ENCODE data around the gene OR2T4.

The OR2T4 gene, protein sequence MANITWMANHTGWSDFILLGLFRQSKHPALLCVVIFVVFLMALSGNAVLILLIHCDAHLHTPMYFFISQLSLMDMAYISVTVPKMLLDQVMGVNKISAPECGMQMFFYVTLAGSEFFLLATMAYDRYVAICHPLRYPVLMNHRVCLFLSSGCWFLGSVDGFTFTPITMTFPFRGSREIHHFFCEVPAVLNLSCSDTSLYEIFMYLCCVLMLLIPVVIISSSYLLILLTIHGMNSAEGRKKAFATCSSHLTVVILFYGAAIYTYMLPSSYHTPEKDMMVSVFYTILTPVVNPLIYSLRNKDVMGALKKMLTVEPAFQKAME

DNA sequence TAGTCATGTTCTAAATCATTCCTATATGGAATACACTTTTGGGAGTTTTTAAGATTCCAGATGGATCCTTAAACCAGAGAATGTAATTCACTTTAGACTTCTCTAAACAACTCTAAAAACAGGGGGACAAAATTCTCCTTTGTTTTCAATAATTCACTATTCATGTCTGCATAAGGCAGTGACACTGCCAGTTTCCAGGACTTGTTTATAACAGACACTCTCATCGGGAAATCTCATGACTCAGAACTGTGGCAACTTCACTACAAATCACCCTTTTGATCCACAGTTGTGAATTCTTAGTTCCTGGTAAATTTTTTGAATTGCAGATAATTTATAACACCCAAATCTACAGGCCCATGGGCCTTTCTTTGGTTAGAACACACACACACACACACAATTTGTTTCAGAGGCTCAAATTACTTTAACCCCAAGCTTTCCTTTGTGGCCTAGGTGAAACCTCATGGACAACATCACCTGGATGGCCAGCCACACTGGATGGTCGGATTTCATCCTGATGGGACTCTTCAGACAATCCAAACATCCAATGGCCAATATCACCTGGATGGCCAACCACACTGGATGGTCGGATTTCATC, at the start of gene OR2T4:
Gene OR2T4, plus strand, starts transcription at position 545 of the 595 bp plus-strand sequence. Its CDS starts 0 bp downstream, at position 545.
- peak; percentile 32 for DNase-seq (ENCODE audit: low spot score)

DNA sequence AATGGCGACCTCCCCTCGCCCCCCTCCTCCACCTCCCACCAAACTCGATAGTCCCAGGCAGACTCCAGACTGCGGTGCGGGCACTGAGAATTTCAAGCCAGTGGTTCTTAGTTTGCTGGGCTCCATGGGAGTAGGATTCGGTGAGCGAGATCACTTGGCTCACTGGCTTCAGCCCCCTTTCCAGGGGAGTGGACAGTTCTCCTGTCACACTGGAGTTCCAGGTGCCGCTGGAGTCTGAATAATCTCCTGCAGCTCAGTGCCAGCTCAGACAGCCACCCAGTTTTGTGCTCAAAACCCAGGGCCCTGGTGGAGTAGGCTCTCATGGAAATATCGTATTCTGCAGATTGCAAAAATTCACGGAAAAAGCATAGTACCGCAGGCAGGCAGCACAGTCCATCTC, 44.7 kb upstream of the OR2T4 start:
- no peak for DNase-seq (ENCODE audit: low spot score)

DNA sequence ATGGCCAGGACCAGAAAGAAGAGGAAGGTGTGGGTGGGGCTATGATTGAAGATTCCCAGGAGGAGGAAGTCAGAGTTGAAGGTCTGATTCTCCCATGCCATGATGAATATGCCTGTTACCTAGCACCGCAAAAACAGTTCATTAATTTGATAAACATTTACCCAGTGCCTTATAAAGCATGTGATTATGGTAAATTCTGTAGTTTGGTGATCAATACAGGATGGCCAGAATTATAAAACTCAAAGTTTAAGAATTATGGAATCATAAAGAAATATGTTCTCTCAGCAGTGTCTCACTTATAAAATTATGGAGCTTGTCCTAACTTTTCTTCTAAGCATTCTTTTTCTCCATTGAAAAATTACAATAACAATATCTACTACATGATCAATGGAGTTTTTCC, 37.0 kb upstream of the OR2T4 start, which contains the start of gene OR2M7:
Gene OR2M7, minus strand, starts transcription at position 101 of the 400 bp plus-strand sequence. Its CDS starts 0 bp downstream, at position 101.
- DNase-seq (ENCODE audit: low spot score), result no peak

DNA sequence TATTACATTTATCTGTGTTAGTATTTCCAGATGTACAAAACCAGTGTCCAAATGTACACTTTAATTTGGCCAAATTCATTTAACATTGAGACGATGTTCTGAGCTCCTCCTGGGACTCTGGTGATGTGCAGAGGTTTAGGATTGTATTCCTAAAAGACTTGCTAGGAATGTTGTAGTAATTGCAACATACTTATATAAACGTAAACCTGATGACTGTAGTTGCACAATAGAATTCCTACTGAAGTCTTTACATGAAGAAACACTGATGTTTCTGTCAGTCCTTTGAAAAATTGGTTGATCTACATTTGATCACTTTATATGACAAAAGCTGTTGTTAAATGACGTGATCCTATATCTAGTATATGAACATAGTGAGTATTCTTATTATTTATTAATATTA, 18.0 kb upstream of the OR2T4 start:
- no peak for DNase-seq (ENCODE audit: low spot score)

DNA sequence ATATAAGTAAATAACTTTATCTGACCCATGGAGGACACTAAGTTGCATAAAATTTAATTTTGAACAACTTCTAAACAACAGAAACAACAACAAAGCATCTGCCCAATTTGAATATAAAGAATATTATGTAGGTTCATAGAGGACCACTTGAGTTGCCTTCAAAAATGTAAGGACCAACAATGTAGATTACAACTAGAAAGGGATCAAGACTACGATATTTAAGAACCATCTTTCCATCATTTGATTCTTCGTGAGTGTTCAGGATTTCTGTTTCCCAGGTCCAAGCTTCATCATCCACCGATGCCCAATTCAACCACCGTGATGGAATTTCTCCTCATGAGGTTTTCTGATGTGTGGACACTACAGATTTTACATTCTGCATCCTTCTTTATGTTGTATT, 13.0 kb upstream of the OR2T4 start, which contains the start of gene OR14C36:
Gene OR14C36, plus strand, starts transcription at position 301 of the 400 bp plus-strand sequence. Its CDS starts 0 bp downstream, at position 301.
- DNase-seq (ENCODE audit: low spot score), result no peak

DNA sequence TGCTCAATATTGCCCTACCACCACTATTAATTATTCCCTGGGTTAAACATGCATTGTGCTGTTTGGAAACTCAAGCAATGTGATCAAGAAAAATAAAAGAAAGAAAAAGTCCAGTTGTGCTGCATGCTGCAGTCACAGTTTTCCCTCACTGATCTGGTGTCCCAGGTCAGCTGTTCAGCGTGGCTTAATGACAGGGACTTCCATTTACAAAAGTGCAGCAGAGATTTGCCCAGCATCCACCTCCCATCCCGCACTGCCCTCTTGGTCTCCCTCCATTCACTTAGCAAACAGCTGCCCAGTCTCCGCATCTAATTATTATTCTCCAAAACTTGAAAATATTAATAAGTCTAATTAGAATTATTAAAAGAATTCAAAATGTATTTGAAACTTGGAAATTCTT, 2.0 kb upstream of the OR2T4 start:
- DNase-seq (ENCODE audit: low spot score), result no peak

DNA sequence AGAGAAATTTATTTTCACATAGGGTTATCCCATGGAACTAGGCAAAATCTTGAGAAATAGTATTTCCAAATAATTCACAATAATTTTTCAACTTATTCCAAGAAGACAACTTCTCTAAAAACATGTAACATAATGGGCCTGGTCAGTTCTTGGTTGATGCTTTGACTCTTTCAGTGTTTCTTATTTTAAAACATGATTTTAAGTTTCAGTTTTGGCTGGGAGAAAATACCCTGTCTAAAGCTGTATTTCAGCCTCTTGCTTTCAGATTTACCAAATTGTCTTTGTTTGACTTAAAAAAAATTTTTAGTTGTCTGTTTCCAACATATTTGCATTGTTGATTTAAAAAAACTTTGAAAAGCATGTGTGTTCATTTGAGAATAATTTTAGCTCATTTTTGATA, 5.1 kb downstream of the OR2T4 start:
- DNase-seq (ENCODE audit: low spot score), result no peak

DNA sequence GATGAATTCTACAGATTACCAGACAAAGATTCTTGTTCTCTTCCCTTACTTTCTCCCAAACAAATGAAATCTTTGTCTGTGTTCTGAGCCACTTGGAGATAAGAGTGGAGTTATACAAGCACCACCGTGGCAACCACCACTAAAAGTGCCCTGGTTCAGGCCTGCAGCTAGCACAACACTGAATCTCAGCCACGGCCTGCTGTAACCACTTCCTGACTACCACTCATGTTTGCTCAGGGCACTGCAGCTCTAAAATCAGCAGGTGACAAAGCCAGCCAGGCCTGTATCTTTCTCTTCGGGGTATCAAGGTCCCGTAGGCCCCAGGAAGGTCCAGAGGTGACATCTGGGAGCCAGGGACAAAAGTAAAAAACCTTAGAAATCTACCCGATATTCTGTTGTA, 10.9 kb downstream of the OR2T4 start:
- no peak for DNase-seq (ENCODE audit: low spot score)

DNA sequence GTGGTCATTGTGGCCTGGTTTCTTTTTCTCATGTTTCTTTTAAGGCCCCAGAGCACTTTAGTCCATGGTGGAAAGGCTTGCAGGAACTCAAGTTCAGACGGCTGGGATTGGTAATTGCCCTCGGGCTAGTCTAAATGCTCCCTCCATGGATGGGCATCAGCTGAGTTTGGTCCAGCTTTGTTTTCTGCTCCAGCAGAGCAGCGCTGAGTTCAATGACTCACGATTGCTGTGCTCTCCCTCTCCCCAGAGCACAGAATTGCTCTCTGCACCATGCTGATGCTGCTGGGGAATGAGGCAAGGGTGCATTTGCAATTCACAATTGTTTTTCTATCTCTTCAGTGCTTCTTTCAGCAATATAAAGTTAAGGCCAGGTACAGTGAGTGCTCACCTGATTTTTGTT, 12.3 kb downstream of the OR2T4 start:
- no peak for DNase-seq (ENCODE audit: low spot score)

DNA sequence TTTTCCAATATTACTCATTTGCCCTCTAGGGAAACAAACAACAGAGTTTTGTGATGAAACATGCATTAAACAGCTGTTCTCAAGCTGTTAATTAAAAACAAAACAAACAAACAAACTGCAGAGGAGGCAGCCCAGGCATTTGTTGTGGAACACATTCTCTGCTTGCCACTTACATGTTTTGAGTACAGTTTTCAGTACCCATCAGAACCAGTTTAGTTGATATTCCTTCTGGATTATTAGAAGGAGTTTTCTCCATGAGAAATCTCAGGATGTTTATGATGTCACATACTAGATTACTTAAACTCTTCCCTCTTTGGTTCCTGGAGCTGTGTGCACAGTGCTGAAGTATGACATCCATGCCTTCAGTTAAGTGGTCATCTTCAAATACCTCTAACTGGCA, 14.0 kb downstream of the OR2T4 start, which contains the start of gene OR2T6:
Gene OR2T6, plus strand, starts transcription at position 301 of the 400 bp plus-strand sequence. CDS start 11,863 bp downstream, outside the sequence.
- no peak for DNase-seq (ENCODE audit: low spot score)

DNA sequence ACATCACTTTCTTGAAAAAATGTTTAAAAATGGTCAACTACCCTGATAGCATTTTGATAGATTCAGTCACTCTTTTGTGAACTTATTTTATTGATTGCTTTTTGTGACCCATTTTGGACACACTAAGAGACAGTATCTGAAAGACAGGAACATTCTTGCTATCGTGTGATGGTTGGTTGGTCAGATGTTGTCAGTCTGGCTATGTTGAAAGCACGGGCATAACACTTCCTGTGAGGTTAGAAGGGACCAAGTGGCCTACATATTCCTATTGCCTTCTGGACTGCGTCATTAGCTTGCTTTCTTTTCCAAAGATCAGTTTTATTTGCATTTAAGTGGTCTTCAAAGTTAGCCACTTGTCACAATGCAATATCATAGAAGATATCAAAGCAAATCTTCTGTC, 15.5 kb downstream of the OR2T4 start:
- no peak for DNase-seq (ENCODE audit: low spot score)

DNA sequence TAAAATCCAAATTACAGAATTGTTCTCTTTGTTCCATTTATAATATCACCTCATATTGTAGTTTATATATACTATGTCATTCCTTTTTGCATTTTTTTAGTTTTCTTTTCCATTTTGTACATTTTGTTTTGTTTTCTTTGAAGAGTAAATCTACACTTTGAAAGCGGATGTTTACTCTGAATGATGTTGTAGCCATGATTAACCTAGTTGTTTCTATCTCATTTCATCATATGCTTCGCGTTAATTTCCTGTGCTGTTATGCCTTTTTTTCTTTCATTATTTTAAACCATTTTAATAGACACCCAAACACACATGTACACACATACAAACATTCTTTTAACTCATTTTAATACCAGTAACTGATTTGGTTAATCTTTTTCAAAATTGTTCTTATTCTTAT, 19.4 kb downstream of the OR2T4 start:
- DNase-seq (ENCODE audit: low spot score), result no peak

DNA sequence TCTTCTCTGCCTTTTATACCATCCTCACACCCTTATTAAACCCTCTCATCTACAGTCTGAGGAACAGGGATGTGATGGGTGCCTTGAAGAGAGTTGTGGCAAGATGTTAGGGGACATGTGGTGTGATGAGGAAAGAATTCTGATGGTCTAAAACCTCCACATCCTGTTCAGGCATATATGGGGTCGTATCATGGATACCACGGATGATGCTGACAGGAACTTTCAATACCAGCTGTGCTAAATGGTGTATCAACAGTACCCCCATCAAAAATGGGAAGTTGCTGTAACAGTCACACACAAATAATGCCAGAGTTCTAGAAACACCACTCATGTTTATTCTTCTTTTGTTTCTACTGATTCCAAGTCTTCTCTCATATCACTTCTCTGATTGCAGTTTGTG, 27.0 kb downstream of the OR2T4 start:
- no peak for DNase-seq (ENCODE audit: low spot score)

DNA sequence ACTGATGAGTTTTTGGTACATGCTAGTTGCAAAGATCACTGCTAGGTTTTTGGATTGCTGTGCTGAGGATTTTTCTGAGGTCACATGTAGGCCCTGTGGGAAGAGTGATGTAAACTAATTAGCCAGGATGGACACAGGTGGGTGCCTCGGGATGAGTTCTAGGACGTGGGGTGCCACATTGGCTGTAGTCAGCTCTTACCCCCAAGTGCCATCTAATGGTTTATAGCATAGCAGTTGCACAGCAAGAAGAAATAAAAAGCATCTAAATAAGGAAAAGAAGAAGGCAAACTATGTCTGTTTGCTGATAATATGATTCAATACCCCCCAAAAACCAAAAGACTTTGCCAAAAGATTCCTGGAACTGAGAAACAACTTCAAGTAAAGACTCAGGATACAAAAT, 31.6 kb downstream of the OR2T4 start:
- no peak for DNase-seq (ENCODE audit: low spot score)

DNA sequence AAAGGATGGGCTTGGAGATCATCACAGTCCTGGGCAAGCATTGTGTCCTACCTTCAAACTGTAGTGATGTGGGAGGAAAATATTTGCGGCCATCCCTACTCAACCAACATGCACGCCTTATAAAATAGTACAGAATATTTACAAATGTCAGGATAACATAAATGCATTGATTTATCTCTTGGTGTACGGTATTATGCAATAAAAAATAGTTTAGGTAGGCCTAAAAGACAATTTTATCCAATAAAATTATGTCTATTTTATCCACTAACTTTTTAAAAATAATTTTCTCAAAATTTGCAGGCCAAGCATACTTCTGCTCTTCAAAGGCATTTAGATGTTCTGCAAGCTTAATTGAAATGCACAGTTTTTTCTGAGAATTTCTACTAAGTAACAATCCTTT, 41.3 kb downstream of the OR2T4 start, which contains the start of gene OR2T1:
Gene OR2T1, plus strand, starts transcription at position 301 of the 400 bp plus-strand sequence. CDS start 3,100 bp downstream, outside the sequence.
- no peak for DNase-seq (ENCODE audit: low spot score)

DNA sequence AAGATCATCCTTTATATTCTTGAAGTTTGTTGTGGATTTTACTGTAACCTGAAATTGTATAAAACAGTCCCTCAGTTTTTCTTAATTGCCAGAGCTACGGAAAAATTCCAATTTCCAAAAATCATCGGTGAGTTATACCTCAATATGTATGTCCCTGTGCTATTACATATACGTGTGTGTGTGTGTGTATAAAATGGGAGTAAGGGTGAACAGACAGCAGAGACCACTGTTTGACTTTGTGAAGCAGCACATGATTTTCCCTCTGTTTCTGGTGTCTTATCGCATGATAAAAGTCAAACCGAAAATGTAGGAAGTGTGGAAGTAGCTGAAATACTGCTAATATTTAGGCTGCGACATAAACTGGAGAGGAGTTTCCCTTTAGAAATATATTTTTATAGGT, 42.6 kb downstream of the OR2T4 start:
- peak; percentile 66 for DNase-seq (ENCODE audit: low spot score)

DNA sequence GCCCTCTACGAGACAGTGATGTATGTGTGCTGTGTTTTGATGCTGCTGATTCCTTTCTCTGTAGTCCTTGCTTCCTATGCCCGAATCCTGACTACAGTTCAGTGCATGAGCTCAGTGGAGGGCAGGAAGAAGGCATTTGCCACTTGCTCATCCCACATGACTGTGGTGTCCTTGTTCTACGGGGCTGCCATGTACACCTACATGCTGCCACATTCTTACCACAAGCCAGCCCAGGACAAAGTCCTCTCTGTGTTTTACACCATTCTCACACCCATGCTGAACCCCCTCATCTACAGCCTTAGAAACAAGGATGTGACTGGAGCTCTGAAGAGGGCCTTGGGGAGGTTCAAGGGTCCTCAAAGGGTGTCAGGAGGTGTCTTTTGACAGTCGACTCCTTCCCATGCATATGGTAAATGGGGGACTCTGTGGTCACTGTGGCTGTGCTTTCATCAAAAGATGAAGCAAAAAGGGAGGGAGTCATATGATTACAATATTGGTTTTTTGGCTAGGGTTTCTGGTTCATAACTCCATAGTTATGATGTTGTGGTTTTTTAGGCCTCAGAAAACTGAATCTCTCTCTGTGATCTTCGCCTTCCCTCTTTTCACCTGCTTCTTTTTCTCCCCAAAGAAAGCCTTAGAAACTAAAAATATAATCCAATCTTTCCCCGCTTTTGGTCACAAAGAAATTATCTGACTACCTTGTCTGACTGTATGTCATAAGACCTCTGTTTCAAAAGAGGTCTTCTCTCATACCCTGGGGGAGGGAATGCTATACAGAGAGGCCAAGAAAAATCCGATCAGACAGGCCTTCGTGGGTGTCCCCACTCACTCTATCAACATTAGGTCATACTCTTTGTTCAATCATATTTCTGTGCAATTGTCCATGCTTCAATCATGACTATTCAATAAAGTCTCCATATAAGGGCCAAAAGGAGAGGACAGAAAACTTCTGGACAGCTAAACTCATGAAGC, 45.5 kb downstream of the OR2T4 start:
- no peak for DNase-seq (ENCODE audit: low spot score)

Data from COLO829 (cell line).